ENCODE data around the gene AQP11.
"Not testable (repeated sequence)": the region's sequence is repeated elsewhere in the genome, so short reads cannot be mapped to it uniquely, and the experiment has no call there.

AQP11 gene

DNA sequence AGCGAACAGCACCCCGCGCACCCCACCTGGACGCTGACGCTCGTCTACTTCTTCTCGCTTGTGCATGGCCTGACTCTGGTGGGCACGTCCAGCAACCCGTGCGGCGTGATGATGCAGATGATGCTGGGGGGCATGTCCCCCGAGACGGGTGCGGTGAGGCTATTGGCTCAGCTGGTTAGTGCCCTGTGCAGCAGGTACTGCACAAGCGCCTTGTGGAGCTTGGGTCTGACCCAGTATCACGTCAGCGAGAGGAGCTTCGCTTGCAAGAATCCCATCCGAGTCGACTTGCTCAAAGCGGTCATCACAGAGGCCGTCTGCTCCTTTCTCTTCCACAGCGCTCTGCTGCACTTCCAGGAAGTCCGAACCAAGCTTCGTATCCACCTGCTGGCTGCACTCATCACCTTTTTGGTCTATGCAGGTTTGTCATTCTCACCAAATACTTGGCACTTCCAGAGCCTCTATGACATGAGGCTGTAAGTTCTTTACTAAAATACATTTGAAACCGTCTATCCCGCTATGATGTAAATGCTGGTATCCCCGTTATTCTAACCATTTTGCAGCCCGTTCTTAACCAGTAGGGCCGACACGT lies 535 bp downstream of the AQP11 start:
- H3K4me3 ChIP-seq (ENCODE audit: low read depth, low read length): peak overlapping the region; percentile 69

DNA sequence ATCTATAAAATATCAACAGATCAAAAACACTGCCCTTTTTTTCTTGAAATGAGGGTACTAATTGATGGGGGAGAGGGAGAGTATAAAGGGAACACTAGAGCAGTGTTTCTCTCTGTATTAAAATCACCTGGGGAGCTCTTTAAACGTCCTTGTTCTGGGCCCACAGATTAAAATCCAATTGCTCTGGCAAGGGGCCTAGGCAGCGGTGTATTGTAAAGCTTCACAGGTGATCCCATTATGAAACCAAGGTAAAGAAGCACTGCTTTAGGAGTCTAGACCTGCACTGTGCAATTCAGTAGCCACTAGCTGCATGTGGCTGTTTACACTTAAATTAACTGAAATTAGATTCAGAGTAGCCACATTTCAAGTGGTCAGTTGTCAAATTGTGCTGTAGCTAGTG lies 3.0 kb downstream of the AQP11 start:
- no peak overlapping the region for H3K4me3 ChIP-seq (ENCODE audit: low read depth, low read length)

DNA sequence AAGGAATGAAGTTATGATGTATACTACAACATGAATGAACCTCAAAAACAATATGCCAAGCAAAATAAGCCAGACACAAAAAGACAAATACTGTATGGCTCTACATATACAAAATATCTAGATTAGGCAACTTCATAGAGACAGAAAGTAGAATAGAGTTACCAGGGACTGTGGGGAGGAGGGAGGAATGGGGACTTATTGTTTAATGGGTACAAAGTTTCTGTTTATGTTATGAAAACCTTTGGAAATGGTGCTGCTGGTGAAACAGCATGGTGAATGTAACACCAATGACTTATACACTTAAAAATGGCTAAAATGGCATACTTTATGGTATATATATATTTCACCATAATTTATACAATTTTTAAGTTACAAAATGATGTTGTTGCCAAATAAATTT lies 4.1 kb downstream of the AQP11 start:
- H3K4me3 ChIP-seq (ENCODE audit: low read depth, low read length): no peak overlapping the region

DNA sequence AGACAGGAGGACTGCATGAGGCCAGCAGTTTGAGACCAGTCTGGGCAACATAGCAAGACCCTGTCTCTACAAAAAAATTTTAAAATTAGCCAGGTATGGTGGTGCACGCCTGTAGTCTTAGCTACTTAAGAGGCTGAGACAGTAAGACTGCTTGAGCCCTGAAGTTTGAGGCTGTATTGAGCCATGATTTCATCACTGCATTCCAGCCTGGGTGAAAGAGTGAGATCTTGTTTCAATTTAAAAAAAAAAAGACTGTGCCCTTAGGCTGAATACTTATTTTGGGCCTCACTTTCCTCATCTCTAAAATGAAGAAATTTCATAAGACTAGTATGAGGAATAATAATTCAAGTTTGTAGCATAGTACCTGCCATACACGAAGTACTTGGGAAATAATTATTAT lies 6.9 kb downstream of the AQP11 start:
- no peak overlapping the region for H3K4me3 ChIP-seq (ENCODE audit: low read depth, low read length)

DNA sequence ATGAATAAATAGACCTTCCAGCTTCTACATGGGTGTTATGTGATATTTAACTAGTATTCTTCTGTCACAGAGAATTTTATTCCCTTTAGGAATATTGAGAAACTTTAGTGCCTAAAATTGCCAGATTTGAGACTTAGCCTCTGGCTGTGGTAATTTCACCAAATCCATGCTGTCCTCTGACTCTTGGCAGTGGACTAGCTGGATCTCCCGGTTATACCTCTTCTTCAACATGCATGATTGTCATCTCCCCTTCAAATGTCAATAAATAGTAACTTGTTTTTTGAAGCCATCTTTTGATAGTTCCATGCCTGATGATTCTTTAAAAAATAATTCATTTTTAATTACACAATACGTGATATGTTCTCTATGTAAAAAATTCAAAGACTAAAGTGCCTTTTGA lies 8.4 kb downstream of the AQP11 start:
- H3K4me3 ChIP-seq (ENCODE audit: low read depth, low read length): no peak overlapping the region

DNA sequence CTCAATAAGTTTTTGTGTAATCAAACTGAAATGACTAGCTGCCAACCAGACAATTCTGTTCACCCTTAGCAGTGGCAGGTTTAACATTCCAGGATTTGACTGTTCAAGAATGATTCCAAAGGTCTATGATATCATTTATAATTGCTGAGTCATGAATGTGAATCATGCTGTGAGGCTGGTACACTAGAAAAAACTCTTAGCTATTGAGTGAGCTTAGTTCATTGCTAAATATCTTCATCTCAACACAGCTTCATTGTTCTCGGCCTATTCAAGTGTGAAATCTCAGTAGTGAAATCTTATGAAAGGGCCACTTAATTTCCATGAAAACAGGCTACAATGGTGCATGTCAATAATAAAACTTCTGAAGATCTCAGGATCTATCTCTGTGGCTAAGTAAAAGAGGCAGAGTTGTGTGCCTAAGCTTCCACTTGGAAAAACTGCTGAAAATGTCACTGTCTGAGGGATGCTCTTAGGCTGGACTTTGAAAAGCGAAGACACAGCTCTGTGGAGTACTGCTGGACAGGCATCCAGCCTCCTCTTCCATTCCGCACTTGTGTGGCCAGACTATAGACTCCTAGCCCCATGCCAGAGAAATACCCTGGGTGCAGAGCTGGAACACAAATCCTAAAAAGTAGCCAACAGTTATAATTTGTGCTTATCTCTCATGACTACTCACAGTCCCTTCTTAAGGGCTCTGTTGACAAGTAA lies 12.8 kb downstream of the AQP11 start:
- no peak overlapping the region for H3K4me3 ChIP-seq (ENCODE audit: low read depth, low read length)

DNA sequence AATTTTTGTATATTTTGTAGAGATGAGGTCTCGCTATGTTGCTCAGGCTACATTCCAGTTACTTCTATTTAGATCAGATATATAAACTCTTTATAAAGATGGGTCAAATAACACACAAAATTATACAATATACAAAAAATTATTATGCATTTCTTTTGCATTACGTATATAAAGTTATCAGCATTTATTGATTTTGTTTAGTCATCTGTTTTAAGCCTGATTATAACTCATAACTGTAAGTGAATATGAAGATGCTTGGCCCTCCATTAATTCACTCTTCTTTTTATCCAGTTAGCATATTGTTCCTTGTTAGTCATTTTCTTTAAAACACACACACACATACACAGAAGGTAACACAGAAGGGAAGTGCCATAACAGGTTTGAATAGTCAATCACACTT lies 14.5 kb downstream of the AQP11 start:
- H3K4me3 ChIP-seq (ENCODE audit: low read depth, low read length): no peak overlapping the region

DNA sequence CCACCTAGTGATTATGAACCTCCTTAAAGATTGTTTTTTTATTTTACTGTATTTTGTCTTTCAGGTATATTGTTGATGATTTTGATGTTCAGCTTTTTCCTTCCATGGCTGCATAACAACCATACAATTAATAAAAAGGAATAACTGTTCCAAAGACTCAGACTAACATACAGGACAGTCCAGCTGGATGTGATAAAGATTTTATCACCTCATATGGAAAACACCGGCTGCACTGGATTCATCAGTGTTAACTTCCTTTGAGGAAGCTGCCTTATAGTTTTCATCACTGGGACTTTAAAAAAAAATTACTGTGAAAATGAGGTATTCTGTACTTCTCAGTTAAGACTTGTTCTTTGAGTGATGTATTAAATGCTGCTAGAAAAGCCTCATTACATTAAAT lies 19.5 kb downstream of the AQP11 start:
- no peak overlapping the region for H3K4me3 ChIP-seq (ENCODE audit: low read depth, low read length)

DNA sequence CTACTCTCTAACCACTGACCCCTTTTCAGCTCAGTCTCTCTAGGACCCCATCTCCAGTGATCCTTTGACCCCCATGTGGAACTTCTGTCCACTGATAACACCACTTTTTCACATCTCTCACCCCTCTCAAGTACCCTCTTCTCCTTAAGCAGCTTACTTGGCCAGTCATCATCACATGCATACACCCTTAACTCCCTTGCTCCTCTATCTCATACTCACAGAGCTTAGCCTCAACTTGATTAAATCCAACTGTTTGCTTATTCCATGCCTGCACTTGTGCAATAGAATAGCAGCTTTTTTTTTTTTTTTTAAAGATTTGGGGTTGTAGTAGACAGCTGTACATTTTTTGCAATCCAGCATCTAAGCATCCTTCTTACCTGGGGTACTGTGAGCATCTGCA lies 22.2 kb downstream of the AQP11 start:
- H3K4me3 ChIP-seq (ENCODE audit: low read depth, low read length): no peak overlapping the region

DNA sequence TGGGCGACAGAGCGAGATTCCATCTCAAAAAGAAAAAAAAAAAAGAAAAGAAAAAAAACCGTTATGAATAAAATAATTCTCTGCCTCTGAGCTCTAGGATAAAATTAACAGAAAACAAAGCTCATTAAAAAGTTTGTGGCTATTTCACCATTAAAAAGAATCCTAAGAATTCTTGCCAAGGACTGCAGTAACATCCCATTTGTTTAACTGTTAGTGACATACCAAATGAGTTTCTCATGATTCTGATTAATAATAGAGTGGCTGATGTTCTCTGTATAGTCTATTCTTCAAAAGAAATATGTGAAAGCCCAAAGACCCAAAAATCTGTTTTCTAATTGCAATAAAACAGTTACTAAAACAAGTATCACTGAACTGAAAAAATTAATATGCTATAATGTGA lies 28.1 kb downstream of the AQP11 start:
- no peak overlapping the region for H3K4me3 ChIP-seq (ENCODE audit: low read depth, low read length)

DNA sequence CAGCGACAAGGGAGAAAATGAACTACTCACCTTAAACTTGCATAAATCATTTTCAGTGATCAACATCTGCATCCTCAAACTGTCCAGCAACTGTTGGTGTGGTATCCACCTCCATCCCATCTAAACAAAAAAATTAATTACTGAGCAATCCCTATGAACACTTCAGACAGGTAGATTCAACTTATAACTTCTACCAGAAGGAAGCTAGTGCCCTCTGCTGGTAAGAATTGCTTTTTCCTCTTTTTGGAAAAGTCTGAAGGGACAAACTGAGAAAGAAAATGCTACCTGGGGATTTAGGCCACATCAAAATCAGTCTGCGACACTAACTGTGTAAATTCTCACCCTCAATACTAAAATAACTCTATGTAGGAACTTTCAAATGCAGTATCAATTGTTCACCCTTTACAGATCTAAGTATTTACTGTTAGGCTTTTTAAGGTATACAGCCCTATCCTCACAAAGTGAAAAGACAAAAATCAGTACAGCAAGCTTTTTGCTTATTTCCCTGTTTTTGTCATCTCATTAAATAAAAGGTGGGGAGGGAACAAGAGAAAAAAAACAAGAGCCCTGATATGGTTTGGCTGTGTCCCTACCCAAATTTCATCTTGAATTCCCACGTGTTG lies 29.9 kb downstream of the AQP11 start:
- no peak overlapping the region for H3K4me3 ChIP-seq (ENCODE audit: low read depth, low read length)

DNA sequence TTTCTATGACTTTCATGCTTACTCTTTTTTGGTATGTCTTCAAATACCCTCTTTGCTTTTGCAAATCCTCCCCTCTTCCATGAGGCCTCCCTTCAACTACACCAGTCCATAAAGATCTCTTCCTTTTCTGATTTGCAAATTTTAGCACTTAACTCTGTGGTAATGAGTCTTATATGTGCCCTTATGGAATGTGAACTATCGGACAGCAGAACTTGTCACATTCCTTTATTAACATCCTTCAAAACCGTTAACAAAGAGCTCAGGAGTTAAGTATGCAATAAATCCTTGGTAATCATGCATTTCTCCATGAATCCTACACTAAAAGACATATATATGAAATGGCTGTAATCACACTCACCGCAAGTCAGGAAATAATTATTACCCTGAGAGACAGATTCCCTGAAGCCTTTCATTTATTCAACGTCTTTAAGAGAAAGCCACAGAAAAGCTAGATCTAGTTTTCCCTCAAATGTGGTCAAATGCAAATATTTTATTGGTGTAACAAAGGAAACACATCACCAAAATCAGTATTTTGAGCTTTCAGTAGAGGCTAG lies 40.5 kb downstream of the AQP11 start:
- no peak overlapping the region for H3K4me3 ChIP-seq (ENCODE audit: low read depth, low read length)

DNA sequence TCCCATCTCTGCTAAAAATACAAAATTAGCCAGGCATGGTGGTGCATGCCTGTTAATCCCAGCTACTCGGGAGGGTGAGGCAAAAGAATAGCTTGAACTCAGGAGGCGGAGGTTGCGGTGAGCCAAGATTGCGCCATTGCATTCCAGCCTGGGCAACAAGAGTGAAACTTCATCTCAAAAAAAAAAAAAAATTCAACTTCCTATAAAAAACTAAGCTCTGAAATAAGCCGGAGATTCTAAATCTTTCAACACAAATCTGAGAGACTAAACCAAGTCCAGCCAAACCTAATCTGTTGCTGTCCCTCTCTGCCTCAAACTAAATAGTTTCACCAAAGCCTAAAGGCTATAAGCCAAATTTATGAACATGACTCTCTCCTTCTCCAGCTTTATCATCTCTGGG lies 44.2 kb downstream of the AQP11 start:
- not testable (repeated sequence) for H3K4me3 ChIP-seq (ENCODE audit: low read depth, low read length)

DNA sequence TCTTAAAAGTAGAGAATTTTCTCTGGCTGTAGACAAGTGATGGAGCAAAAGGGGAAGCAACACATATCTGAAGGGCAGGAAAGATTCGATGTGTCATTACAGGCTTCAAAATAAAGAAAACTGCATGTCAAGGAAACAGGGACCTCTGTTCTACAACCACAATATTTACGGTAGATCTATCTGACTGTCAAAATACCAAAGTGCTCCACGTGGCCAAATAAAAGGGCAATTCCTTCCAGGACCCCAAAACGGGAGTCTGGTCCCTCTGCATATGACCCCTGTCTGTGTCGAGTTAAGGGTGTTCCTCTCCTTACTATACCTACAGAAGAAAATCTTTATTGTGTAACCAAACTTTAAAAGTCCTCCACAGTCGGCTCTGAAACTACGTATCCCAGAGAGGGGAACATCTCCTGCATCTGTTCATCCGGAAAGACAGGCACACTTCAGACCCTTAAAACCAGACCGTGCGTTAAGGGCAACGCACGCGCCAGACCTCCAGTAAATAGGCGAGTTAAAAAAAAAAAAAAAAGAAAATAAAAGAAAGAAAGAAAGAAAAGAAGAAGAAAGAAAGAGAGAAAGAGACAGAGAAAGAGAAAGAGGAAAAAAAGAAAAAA lies 47.1 kb downstream of the AQP11 start:
- peak overlapping the region; percentile 92 for H3K4me3 ChIP-seq (ENCODE audit: low read depth, low read length)

DNA sequence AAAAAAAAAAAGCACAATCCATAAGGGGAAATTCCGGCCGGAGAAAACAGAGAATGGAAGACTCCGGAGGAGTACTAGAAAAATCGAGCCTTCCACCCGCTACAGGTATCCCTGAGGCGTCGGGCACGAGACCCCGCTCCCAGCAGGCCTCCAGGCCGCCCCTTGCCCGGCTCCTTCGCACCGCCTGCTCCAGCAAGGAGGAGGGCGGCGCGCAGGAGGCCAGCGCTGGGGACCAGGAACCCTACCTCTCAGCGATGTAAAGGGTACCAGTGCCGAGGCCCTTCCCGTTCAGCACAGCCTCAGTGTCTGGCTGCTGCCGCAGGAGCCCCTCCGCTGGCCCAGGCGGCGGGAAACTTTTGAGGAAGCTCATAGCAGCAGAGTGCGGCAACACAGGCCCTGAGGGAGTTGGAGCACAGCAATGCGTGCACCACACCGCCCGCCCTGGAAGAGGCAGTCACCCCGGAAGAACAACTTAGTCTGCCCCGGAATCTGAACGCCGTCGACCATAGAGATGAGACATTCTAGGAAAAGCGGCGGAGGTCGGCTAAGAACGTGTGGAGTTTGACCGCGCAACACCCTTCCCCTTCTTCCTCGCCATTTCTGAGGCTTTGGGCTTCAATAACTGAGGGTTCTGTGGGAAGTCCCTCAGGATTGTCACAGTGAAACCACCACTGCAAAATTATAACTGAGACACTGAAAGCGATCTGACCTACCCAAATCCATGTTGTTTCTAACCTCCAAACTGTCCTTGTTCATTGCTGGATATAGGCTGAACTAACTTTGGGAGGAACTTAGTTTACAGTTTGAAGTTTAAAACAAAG lies 47.8 kb downstream of the AQP11 start, which contains the start of gene CLNS1A:
TSS of gene CLNS1A (minus strand) at position 450 of the 821 bp plus-strand sequence. CDS start at position 370, 80 bp downstream.
- H3K4me3 ChIP-seq (ENCODE audit: low read depth, low read length): peak within 1 kb of the TSS; percentile 92

DNA sequence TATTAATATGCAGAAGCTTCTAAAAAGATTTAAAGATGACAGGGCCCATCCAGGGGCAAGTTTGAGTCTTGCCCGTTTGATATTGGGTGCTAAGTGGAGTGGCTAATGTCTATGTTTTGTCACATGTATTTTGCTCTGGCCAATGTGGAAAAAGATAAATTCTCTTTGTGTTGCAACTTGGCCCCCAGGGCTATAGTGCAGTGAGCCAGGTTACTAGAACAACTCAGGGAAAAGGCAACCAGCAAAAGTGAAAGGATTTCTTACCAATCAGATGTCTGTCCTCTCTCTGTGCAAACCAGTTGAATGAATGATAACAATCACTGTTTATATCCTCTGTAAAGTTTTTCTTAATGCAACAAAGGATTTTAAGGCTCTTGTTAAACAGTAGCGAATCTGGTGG lies 52.5 kb downstream of the AQP11 start:
- H3K4me3 ChIP-seq (ENCODE audit: low read depth, low read length): no peak overlapping the region

DNA sequence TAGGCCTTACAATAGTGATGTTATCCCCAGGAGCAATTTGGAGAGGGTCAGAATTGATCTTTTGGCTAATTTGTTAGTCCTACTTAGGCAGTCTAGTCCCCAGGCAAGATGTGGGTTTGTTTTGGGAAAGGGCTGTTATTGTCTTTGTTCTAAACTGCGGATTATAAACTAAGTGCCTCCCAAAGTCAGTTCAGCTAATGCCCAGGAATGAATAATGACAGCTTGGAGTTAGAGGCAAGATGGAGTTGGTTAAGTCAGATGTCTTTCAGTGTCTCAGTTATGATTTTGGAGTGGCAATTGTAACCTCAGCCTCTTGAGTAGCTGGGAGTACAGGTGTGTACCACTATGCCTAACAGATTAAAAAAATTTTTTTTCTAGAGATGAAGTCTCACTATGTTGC lies 55.1 kb downstream of the AQP11 start:
- no peak overlapping the region for H3K4me3 ChIP-seq (ENCODE audit: low read depth, low read length)

DNA sequence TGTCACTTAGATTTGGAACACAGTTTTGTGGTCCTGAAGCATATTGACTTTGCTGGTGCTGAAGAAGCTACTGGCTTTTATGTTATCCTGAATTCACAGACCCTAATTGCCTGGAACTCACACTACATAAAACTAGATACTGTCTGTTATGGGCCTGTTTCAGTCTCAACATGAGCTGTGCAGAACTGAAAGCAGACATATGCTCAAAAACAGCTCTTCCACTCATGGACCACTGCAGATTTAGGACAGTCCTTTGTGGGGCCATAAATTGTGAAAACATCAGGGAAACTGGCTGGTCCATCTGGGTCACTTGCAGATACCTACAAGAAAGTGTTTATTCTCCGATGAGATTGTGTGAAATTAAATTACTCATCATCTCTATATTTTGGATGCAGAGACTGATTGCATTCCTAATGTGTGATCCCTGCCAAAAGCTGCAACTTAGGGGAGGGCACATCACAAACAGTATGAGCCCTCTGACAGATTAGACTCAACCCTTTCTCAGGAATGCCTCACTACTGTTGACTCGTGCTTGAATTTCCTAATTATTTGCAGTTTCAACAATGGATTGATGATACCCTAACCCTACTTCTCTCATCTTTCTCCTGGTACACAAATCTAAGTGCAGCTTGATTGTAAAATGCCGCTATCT lies 58.0 kb downstream of the AQP11 start:
- no peak overlapping the region for H3K4me3 ChIP-seq (ENCODE audit: low read depth, low read length)

DNA sequence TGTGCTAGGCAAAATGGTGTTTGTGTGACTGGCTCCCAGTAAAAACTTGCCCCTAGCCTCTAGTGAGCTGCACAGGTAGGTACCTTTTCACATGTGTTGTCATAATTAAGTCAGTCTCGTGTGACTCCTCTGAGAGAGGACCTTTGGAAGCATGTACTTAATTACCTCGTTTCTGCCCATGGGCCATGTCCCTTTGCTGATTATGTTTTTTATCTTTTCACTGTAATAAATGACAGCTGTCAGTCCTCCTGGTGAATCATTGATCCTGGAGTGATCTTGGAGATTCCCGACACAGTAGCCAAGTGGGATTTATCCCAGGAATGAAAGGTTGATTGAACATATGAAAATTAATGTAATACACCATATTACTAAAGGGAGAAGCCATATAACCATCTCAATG lies 60.4 kb downstream of the AQP11 start:
- H3K4me3 ChIP-seq (ENCODE audit: low read depth, low read length): no peak overlapping the region

DNA sequence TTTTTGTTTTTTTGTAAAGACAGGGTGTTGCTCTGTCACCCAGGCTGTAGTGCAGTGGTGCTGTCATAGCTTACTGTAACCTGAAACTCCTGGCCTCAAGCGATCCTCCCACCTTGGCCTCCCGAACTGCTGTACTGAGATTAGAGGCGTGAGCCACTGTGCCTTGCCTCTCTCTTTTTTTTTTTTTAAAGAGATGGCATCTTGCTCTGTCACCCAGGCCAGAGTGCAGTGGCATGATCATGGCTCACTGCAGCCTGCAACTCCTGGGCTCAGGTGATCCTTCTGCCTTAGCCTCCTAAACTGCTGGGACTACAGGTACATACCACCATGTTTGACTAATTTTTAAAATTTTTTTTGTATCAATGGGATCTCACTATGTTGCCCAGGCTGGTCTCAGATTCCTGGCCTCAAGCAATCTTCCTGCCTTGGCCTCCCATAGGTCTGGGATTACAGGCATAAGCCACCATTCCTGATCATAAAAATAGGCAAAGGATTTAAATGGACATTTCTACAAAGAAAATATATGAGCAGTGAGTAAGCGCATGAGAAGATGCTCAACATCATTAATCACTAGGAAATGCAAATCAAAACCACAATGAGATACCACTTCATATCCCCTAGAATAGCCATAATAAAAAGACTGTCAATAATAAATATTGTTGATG lies 65.1 kb downstream of the AQP11 start:
- H3K4me3 ChIP-seq (ENCODE audit: low read depth, low read length): no peak overlapping the region

Data from iPS-11a (cell line).